Uterus (tissue), 2 donors: ENCODE results near the gene GSTA5.

ENCODE experiments used
- POLR2A ChIP-seq, 2 donors: fragments of 450-650 bp; IDR thresholded peaks; one replicate each; pipeline ENCODE4 v1.6.1; 2016; ENCODE audit warnings: antibody characterized with exemption in 2 of 2, mild to moderate bottlenecking in 1 of 2, moderate library complexity in 1 of 2
- TF ChIP-seq, protein P1 (sequence below), 4 experiments: fragments of 200-600 bp in 2 of 4; fragments of 450-650 bp in 2 of 4; sonication (generic) in 2 of 4; IDR thresholded peaks; one replicate each; pipeline ENCODE4 v1.5.1; 2016 to 2019; ENCODE audit warnings: antibody characterized with exemption in 4 of 4, mild to moderate bottlenecking in 2 of 4, moderate library complexity in 1 of 4

GRCh38 chr6:52788478-52788877, 52.1 kb downstream of the GSTA5 start:
- TF ChIP-seq, protein P1, sequence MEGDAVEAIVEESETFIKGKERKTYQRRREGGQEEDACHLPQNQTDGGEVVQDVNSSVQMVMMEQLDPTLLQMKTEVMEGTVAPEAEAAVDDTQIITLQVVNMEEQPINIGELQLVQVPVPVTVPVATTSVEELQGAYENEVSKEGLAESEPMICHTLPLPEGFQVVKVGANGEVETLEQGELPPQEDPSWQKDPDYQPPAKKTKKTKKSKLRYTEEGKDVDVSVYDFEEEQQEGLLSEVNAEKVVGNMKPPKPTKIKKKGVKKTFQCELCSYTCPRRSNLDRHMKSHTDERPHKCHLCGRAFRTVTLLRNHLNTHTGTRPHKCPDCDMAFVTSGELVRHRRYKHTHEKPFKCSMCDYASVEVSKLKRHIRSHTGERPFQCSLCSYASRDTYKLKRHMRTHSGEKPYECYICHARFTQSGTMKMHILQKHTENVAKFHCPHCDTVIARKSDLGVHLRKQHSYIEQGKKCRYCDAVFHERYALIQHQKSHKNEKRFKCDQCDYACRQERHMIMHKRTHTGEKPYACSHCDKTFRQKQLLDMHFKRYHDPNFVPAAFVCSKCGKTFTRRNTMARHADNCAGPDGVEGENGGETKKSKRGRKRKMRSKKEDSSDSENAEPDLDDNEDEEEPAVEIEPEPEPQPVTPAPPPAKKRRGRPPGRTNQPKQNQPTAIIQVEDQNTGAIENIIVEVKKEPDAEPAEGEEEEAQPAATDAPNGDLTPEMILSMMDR (IDR thresholded peaks at IDR 0.05) = no peak
- TF ChIP-seq POLR2A (IDR thresholded peaks at IDR 0.05) = no peak
